ENCODE data around the gene ASCL5.

GRCh38 chr1:201172326-201172725 is 45.3 kb upstream of the ASCL5 start:
- TF ChIP-seq EZH2 (optimal IDR thresholded peaks at IDR 0.05; ENCODE audit: low read depth, low read length) = no peak
- no peak for TF ChIP-seq CTCF (IDR thresholded peaks at IDR 0.05; ENCODE audit: low read length)
- TF ChIP-seq EZH2phosphoT487 (IDR thresholded peaks at IDR 0.05; ENCODE audit: low read length) = no peak
